Osteocyte (in vitro differentiated cells): ENCODE measurements around the gene ANO7. TPM values are rescaled to one million over a fixed set of nuclear protein-coding genes. Genes with fewer than 3 reads are reported as not detected.

Source experiments
- DNase-seq: peaks from one replicate; pipeline ENCODE4 v3.0.0; 2021; ENCODE audit warnings: mixed read lengths; ENCODE audit not compliant: unreplicated experiment; ENCODE audit errors: extremely low spot score
- H3K27ac Mint-ChIP-seq: one replicate; pipeline ENCODE4 v1.8.0; 2021; ENCODE audit warnings: mild to moderate bottlenecking, mixed read lengths; ENCODE audit not compliant: unreplicated experiment
- H3K27me3 Mint-ChIP-seq: one replicate; pipeline ENCODE4 v1.8.0; 2021; ENCODE audit warnings: mixed read lengths; ENCODE audit not compliant: unreplicated experiment
- H3K36me3 Mint-ChIP-seq: one replicate; pipeline ENCODE4 v1.8.0; 2021; ENCODE audit warnings: mixed read lengths; ENCODE audit not compliant: unreplicated experiment
- H3K4me1 Mint-ChIP-seq: one replicate; pipeline ENCODE4 v1.8.0; 2021; ENCODE audit warnings: mixed read lengths; ENCODE audit not compliant: unreplicated experiment
- H3K4me3 Mint-ChIP-seq: one replicate; pipeline ENCODE4 v1.8.0; 2021; ENCODE audit warnings: mild to moderate bottlenecking, moderate library complexity, mixed read lengths; ENCODE audit not compliant: unreplicated experiment
- H3K9me3 Mint-ChIP-seq: one replicate; pipeline ENCODE4 v1.8.0; 2021; ENCODE audit warnings: mixed read lengths; ENCODE audit not compliant: unreplicated experiment
- CTCF ChIP-seq: fragments of 200-600 bp; sonication (generic); IDR thresholded peaks from 2 replicates; pipeline ENCODE4 v1.5.0; 2021; ENCODE audit warnings: antibody characterized with exemption, mild to moderate bottlenecking, moderate library complexity
- total RNA-seq: library from RNA; stranded (reverse); gene quantifications from 2 replicates; pipeline ENCODE4 v1.2.1, GENCODE V29; 2021

ANO7 gene
- total RNA-seq, 1 donor from 2014 or later: 1.3 TPM

GRCh38 chr2:241248289-241248688 is 59.8 kb downstream of the ANO7 start:
- no peak for DNase-seq
- no peak for TF ChIP-seq CTCF
- peaks cover 69% of the 10 kb centered on the region for H3K36me3 Mint-ChIP-seq
- H3K4me3 Mint-ChIP-seq: no peak overlapping the region
- no peaks in the 10 kb centered on the region for H3K4me1 Mint-ChIP-seq
- no peak overlapping the region for H3K27ac Mint-ChIP-seq
- no peaks in the 10 kb centered on the region for H3K9me3 Mint-ChIP-seq
- no peaks in the 10 kb centered on the region for H3K27me3 Mint-ChIP-seq

DNA sequence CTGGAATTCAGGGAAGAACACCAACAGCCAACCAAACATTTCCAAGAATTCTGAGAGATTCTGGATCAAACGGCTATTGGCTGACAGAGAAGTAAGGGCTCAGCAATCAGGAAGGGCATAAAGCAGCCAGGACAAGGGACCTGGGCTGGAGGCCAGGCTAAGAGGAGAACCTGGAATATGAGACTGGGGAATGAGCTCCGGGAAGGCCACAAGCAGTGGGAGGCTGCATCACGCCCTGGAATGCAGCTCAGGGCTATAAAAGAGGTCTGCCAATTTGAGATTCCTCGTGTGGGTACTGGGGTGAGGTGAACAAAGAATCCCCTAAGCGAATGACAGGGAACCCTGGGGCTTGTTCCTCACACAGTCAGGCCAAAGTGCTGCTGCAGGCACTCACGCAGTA is 60.4 kb downstream of the ANO7 start:
- H3K36me3 Mint-ChIP-seq: peaks cover 68% of the 10 kb centered on the region
- no peak overlapping the region for H3K4me3 Mint-ChIP-seq
- no peaks in the 10 kb centered on the region for H3K27me3 Mint-ChIP-seq
- no peaks in the 10 kb centered on the region for H3K9me3 Mint-ChIP-seq
- no peak for DNase-seq
- no peak overlapping the region for H3K27ac Mint-ChIP-seq
- H3K4me1 Mint-ChIP-seq: no peaks in the 10 kb centered on the region
- TF ChIP-seq CTCF: no peak

DNA sequence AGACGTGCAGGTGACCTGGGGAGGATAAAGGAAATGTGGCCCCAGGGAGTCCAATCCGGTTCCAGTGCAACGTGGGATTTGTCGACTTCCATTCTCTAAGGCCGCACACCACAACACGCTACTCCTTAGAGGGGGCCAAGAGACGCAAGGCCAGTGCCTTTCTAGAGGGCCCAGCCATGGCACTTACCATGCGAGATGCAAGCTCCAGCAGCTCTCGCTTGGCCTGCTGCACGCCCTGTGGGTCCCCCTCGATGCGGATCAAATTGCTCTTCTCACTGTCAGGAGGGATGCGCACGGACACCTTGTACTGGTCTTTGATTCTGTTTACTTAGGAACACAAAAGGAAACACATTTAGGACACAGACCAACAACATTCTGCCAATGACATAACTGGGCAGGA is 61.2 kb downstream of the ANO7 start:
- Mint-ChIP-seq H3K4me1 (no peaks in the 10 kb centered on the region), H3K36me3 (peaks cover 63% of the 10 kb centered on the region), H3K4me3 (no peak overlapping the region), H3K9me3 (no peaks in the 10 kb centered on the region), H3K27ac (no peak overlapping the region), H3K27me3 (no peaks in the 10 kb centered on the region)
- no peak for DNase-seq
- TF ChIP-seq CTCF: no peak

GRCh38 chr2:241252778-241253475 is 64.5 kb downstream of the ANO7 start:
- no peak for DNase-seq
- Mint-ChIP-seq H3K9me3 (no peaks in the 10 kb centered on the region), H3K27me3 (no peaks in the 10 kb centered on the region), H3K36me3 (peaks cover 61% of the 10 kb centered on the region), H3K4me3 (no peak overlapping the region), H3K4me1 (no peaks in the 10 kb centered on the region), H3K27ac (no peak overlapping the region)
- TF ChIP-seq CTCF: no peak

DNA sequence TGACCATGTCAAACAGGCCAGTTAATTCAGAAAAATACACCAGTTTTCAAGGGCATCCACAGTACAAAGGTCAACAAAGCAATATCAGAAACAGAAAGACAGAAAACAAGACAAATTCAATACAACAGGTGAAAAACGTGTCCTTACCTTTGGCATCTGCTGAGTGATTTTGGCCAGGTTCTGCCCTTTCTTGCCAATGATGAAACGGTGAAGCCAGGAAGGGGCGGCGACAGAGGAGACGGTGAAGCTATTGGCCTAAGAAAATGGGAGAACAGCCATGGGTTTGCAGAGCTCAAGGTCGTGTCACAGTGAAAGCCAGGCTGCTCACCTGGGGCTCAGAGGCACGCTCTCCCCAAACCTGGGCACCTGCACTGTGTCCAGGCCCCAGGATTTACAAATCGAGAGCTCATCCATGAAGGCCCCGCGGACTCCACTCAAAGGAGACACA is 66.5 kb downstream of the ANO7 start:
- H3K27ac Mint-ChIP-seq: no peak overlapping the region
- peaks cover 4% of the 10 kb centered on the region for H3K4me1 Mint-ChIP-seq
- H3K27me3 Mint-ChIP-seq: no peaks in the 10 kb centered on the region
- no peak for TF ChIP-seq CTCF
- H3K36me3 Mint-ChIP-seq: peaks cover 49% of the 10 kb centered on the region
- H3K9me3 Mint-ChIP-seq: no peaks in the 10 kb centered on the region
- H3K4me3 Mint-ChIP-seq: no peak overlapping the region
- DNase-seq: no peak
